Measurements from ENCODE around the gene GOLGA6A. TPM values are rescaled to one million over a fixed set of nuclear protein-coding genes. Genes with fewer than 3 reads are reported as not detected.

Gene GOLGA6A
- total and polyA plus RNA-seq, 2 of the 13 experiments (the other 11 are each of a cell fraction or from before 2014, with no cell fraction given) = 0.04 to 0.22 TPM

- TF ChIP-seq ZGPAT (CRISPR knock-in tag; IDR thresholded peaks at IDR 0.05) (no peak), ZNF20 (CRISPR knock-in tag; IDR thresholded peaks at IDR 0.05) (no peak), SAP130 (CRISPR knock-in tag; IDR thresholded peaks at IDR 0.05; ENCODE audit: low read depth) (no peak), ZFX (CRISPR knock-in tag; IDR thresholded peaks at IDR 0.05; ENCODE audit: low read depth) (no peak), ZHX2 (IDR thresholded peaks at IDR 0.05; ENCODE audit: low read depth) (no peak), ZHX2 (CRISPR knock-in tag; IDR thresholded peaks at IDR 0.05; ENCODE audit: borderline replicate concordance) (no peak), LRRFIP1 (CRISPR knock-in tag; conservative IDR thresholded peaks at IDR 0.05) (no peak), ZFP36L2 (CRISPR knock-in tag; IDR thresholded peaks at IDR 0.05) (no peak), CCAR2 (optimal IDR thresholded peaks at IDR 0.05; ENCODE audit: low read depth, low read length) (no peak)
Observed at GRCh38 chr15:74044267-74045110, 37.9 kb downstream of the GOLGA6A start (continued).

All from HepG2 (cell line).